Hematopoietic multipotent progenitor cell treated with erythropoietin and hydrocortisone succinate and interleukin-3 and kit ligand, for 8 days (in vitro differentiated cells): ENCODE results near the gene UQCRHL.
"Not testable (repeated sequence)": the region's sequence is repeated elsewhere in the genome, so short reads cannot be mapped to it uniquely, and the experiment has no call there.

ENCODE experiments used
- DNase-seq: peaks from one replicate; pipeline ENCODE4 v3.0.0-alpha.2; 2015

UQCRHL gene

GRCh38 chr1:15807549-15807948 lies at the start of gene UQCRHL:
TSS of gene UQCRHL (minus strand) at chr1:15807649. CDS start at chr1:15807649, 0 bp downstream.
- DNase-seq = not testable (repeated sequence)

- no peak for DNase-seq
Measured at GRCh38 chr1:15856888-15857287, 49.4 kb upstream of the UQCRHL start.

GRCh38 chr1:15852828-15853302 lies 45.4 kb upstream of the UQCRHL start:
- no peak for DNase-seq

GRCh38 chr1:15852036-15852827 lies 44.8 kb upstream of the UQCRHL start:
- DNase-seq = no peak

GRCh38 chr1:15851210-15852035 lies 44.0 kb upstream of the UQCRHL start:
- DNase-seq = peak; percentile 20

GRCh38 chr1:15850471-15851001 lies 43.1 kb upstream of the UQCRHL start:
- DNase-seq = no peak

GRCh38 chr1:15849775-15850324 lies 42.4 kb upstream of the UQCRHL start:
- peak; percentile 73 for DNase-seq

- DNase-seq = peak; percentile 85
Measured at GRCh38 chr1:15848929-15849774, 41.7 kb upstream of the UQCRHL start.

GRCh38 chr1:15848143-15848928 lies 40.9 kb upstream of the UQCRHL start:
- DNase-seq = peak; percentile 38

GRCh38 chr1:15847893-15848142 lies 40.4 kb upstream of the UQCRHL start:
- DNase-seq = no peak

GRCh38 chr1:15847100-15847892 lies 39.8 kb upstream of the UQCRHL start, which contains the start of gene SPEN:
TSS of gene SPEN (plus strand) at chr1:15847707. CDS start at chr1:15848068, 361 bp downstream.
- DNase-seq = peak; percentile 97

- DNase-seq = not testable (repeated sequence)
Measured at GRCh38 chr1:15846056-15846455, 38.6 kb upstream of the UQCRHL start.

- no peak for DNase-seq
Measured at GRCh38 chr1:15843826-15844572, 36.5 kb upstream of the UQCRHL start.

- DNase-seq = no peak
Measured at GRCh38 chr1:15838721-15839120, 31.3 kb upstream of the UQCRHL start.

GRCh38 chr1:15837931-15838330 lies 30.5 kb upstream of the UQCRHL start:
- no peak for DNase-seq

- DNase-seq = peak; percentile 64
Measured at GRCh38 chr1:15836772-15837669, 29.6 kb upstream of the UQCRHL start.

- DNase-seq = not testable (repeated sequence)
Measured at GRCh38 chr1:15836511-15836771, 29.0 kb upstream of the UQCRHL start.

- DNase-seq = peak; percentile 100
Measured at GRCh38 chr1:15835741-15836510, 28.5 kb upstream of the UQCRHL start.
